Sigmoid colon (tissue), 4 donors: ENCODE results near the gene BAG2.

Experiments
- CTCF ChIP-seq, 4 experiments: fragments of 450-650 bp in 3 of 4; fragments of 200-600 bp in 1 of 4; IDR thresholded peaks; one replicate each; pipeline ENCODE4 v1.5.1; 2016 to 2019; ENCODE audit warnings: antibody characterized with exemption in 4 of 4, mild to moderate bottlenecking in 3 of 4, moderate library complexity in 2 of 4
- POLR2AphosphoS5 ChIP-seq, 4 donors: sonication (generic); formaldehyde crosslinking; IDR thresholded peaks; one replicate each; pipeline ENCODE4 v1.6.1; 2017; ENCODE audit warnings: antibody characterized with exemption in 4 of 4

DNA sequence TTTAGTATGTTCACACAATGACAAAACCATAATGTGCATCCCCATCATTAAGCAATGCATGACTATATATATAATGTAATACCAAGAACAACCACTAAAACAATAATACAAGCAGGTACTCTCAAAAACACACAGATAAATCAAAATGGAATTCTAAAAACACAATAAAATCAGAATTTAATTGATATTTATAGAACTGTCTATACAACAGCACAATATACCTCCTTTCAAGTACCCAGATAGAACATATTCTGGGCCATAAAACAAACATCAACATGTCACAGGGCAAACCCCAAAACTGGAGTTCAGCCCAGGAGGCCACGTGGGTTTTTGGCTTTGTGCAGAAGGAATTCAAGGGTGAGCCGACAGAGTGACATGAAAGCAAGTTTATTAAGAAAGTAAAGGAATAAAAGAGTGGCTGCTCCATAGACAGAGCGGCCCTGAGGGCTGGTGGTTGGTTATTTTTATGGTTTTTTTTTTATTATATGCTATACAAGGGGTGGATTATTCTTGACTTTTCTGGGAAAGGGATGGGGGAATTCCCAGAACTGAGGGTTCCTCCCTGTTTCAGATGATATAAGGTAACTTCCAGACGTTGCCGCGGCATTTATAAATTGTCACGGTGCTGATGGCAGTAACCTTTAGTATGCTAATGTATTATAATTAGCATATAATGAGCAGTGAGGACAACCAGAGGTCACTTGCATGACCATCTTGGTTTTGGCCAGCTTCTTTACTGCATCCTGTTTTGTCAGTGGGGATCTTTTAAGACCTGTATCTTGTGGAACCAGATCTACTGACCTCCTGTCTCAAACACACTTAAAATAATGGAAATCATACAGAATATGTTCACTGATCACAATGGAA, 44.3 kb downstream of the BAG2 start:
- peak in 2 of 4 experiments; percentile 11 to 36 for TF ChIP-seq CTCF (IDR thresholded peaks at IDR 0.05)
- TF ChIP-seq POLR2AphosphoS5 (IDR thresholded peaks at IDR 0.05) = peak; percentile 33 to 80 (median 64)
